Thyroid gland (tissue), 4 donors: ENCODE data around the gene PLXNB3.

Experiments
- CTCF ChIP-seq, 6 experiments: fragments of 200-600 bp in 3 of 6; fragments of 450-650 bp in 3 of 6; sonication (generic) in 3 of 6; IDR thresholded peaks; one replicate each; pipeline ENCODE4 v1.5.1; 2016 to 2019; ENCODE audit warnings: antibody characterized with exemption in 6 of 6, mild to moderate bottlenecking in 2 of 6, inconsistent platforms in 1 of 6, moderate library complexity in 1 of 6
- POLR2A ChIP-seq, 2 donors: fragments of 450-650 bp; IDR thresholded peaks; one replicate each; pipeline ENCODE4 v1.6.1; 2017; ENCODE audit warnings: antibody characterized with exemption in 2 of 2, mild to moderate bottlenecking in 2 of 2, moderate library complexity in 1 of 2

DNA sequence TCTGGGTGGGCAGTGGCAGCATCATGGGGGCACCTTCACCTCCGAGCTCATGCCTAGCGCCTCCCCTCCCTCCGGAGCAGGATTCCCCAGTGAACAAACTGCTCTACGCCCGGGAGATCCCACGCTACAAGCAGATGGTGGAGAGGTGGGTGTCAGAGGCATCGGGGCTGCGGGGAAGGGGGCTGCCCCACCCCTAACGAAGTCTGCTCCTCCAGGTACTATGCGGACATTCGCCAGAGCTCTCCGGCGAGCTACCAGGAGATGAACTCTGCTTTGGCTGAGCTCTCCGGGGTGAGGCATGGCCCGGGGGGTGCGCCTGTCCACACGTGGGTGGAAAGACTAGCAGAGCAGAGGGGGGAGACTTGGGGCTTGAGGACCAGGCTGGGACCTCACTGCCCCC, 14.1 kb downstream of the PLXNB3 start:
- TF ChIP-seq CTCF (IDR thresholded peaks at IDR 0.05) (no peak), POLR2A (IDR thresholded peaks at IDR 0.05) (no peak)
